Psoas muscle (tissue), 8 donors: Measurements from ENCODE around the gene DNAJB14. TPM values are rescaled to one million over a fixed set of nuclear protein-coding genes. Genes with fewer than 3 reads are reported as not detected.

Source experiments
- ATAC-seq, 4 donors: fragments of 200-7000 bp; cut with Tn5 transposase; one replicate each; pipeline ENCODE4 v1.9.1; 2020; ENCODE audit warnings: moderate library complexity in 3 of 4, mild to moderate bottlenecking in 2 of 4
- DNase-seq, 2 donors: peaks; one replicate each; pipeline ENCODE4 v3.0.0-alpha.2; 2020
- H3K27ac ChIP-seq: fragments of 200-600 bp; one replicate; pipeline ENCODE4 v1.8.0; 2022
- H3K27me3 ChIP-seq, 3 donors: fragments of 200-600 bp in 1 of 3; one replicate each; pipeline versions ENCODE4 v1.6.1 to v1.8.0; 2013 to 2022; ENCODE audit warnings: low read length in 2 of 3, mild to moderate bottlenecking in 2 of 3, moderate library complexity in 1 of 3; ENCODE audit not compliant: insufficient read depth in 3 of 3
- H3K36me3 ChIP-seq, 2 donors: fragments of 200-600 bp in 1 of 2; one replicate each; pipeline versions ENCODE4 v1.6.1 to v1.8.0; 2013 to 2022; ENCODE audit warnings: low read depth in 1 of 2, mild to moderate bottlenecking in 1 of 2, moderate library complexity in 1 of 2; ENCODE audit not compliant: insufficient read depth in 1 of 2
- H3K4me1 ChIP-seq: fragments of 200-600 bp; one replicate; pipeline ENCODE4 v1.8.0; 2022
- H3K4me3 ChIP-seq: fragments of 200-600 bp; one replicate; pipeline ENCODE4 v1.8.0; 2022; ENCODE audit warnings: mild to moderate bottlenecking
- H3K9me3 ChIP-seq: fragments of 200-600 bp; one replicate; pipeline ENCODE4 v1.8.0; 2022
- WGBS, 3 donors: extraction: QIAGEN DNeasy Blood & Tissue Kit; methylation state at CpG; one replicate each; pipeline versions ENCODE4 v1.1.6 to v1.1.7; 2013; 5-methylcytosine and 5-hydroxymethylcytosine counted together
- intact Hi-C, 2 donors: fragments of 100-400 bp; cut with DNase I; formaldehyde crosslinking; loops; one replicate each; pipeline versions ENCODE4 v1.11.0 to v1.14.2; 2022
- polyA plus RNA-seq, 3 donors: library from polyadenylated mRNA; stranded (reverse); fragments of 200-250 nt; gene quantifications; one replicate each; pipeline ENCODE4 v1.2.3, GENCODE V29; 2013
- total RNA-seq, 4 donors: library from RNA; stranded (reverse); fragmentation: NEBNext Ultra II Directional in 2 of 4; extraction: Animal tissue kit (Norgen Biotek cat#: 25700) in 2 of 4; gene quantifications; one replicate each; pipeline versions ENCODE4 v1.2.1 to v1.2.4, GENCODE V29; 2021 to 2023
- TF ChIP-seq, protein P1 (sequence below): fragments of 200-600 bp; IDR thresholded peaks from one replicate; pipeline ENCODE4 v1.8.0; 2022; ENCODE audit warnings: antibody characterized with exemption
- donor health status: healthy with polysubstance abuse.
- donor health status: DM: no; HTN: no; CAD: no; lungs with moderate emphysema.
- donor health status: Bipolar disorder and iron deficiency.
- donor health status: healthy.
- donor health status: DM: yes; HTN: yes; CAD: no.
- donor health status: DM: no; HTN: no; CAD: no.
- donor health status: DM: no; HTN: no; CAD: no.
- donor health status: DM: yes; HTN: yes; CAD: no.

The DNAJB14 gene
- total and polyA plus RNA-seq, 7 donors, result 3.3 to 16.7 (median 12.9) TPM

DNA sequence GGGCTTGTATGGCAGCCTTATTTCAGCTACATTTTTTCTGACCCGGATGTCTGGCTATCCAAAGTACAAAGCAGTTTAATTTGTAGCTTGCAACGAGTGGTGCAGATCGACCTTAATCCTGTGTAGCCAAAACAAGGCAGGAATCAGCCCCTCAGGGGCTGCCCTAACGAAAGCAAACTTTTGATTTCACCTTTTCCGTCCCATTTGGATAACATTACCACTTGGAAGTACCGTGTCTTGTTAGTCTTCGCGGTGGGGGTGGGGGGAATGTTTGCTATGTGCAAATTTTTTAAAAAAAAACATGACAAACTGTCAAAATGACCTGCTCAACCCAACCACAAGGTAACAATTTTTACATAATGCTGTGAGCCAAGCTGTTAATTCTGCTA, 766 bp upstream of the DNAJB14 start:
- TF ChIP-seq, protein P1, sequence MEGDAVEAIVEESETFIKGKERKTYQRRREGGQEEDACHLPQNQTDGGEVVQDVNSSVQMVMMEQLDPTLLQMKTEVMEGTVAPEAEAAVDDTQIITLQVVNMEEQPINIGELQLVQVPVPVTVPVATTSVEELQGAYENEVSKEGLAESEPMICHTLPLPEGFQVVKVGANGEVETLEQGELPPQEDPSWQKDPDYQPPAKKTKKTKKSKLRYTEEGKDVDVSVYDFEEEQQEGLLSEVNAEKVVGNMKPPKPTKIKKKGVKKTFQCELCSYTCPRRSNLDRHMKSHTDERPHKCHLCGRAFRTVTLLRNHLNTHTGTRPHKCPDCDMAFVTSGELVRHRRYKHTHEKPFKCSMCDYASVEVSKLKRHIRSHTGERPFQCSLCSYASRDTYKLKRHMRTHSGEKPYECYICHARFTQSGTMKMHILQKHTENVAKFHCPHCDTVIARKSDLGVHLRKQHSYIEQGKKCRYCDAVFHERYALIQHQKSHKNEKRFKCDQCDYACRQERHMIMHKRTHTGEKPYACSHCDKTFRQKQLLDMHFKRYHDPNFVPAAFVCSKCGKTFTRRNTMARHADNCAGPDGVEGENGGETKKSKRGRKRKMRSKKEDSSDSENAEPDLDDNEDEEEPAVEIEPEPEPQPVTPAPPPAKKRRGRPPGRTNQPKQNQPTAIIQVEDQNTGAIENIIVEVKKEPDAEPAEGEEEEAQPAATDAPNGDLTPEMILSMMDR, result no peak
- H3K4me1 ChIP-seq, result peaks cover 31% of the 10 kb centered on the region
- no peak for DNase-seq
- peaks cover 2 to 5% of the 10 kb centered on the region in 2 donors for H3K36me3 ChIP-seq
- H3K27me3 ChIP-seq, result no peaks in the 10 kb centered on the region
- 21 to 30% (median 23%) methylated on average over 8 of the region's 8 CpGs for WGBS, 3 donors
- ATAC-seq, result no peak
- H3K4me3 ChIP-seq, result peak overlapping the region; percentile 77
- H3K9me3 ChIP-seq, result no peaks in the 10 kb centered on the region
- peak overlapping the region; percentile 83 for H3K27ac ChIP-seq
- intact Hi-C loops, result loop anchor here (2.0 to 10.0 kb wide), 4 partner anchors 52 to 385 kb away; partner anchors contain the start of genes DAPP1 (in 1 of the 2), LAMTOR3 (in 1 of the 2) and TRMT10A (in 1 of the 2)

DNA sequence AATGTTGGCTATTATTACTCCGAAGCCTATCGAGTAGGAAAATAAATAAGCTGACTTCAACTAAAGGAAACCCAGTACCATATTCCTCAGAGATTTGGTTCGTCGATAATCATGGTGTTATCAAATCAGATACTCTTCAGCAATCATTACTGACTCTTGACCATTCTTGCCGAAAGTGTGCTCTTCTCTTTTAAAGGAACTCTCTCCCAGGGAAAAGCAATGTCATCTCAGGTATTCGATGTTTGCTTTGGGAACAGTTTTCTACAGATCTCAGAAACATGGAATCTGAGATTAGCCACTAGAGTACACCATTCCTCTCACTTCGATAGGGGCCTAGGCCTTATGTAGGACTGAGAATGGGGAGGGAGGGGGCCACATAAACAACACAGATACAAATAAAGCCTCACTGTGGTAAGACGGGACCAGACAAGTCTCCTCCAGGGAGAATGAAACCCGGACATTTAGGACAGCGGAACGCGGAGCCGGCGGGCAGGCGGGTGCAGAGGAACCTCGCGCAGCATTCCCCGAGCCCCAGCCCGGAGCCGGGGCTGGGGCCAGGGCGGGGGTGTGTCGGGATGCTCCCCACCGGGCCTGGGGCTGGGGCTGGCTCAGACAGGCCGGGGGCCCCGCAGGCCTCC, 581 bp downstream of the DNAJB14 start:
- DNase-seq, result no peak
- Histone ChIP-seq H3K9me3 (no peaks in the 10 kb centered on the region), H3K4me3 (peak overlapping the region; percentile 77), H3K27ac (peak overlapping the region; percentile 83), H3K27me3 (no peaks in the 10 kb centered on the region), H3K4me1 (peaks cover 27% of the 10 kb centered on the region), H3K36me3 (peaks cover 2 to 5% of the 10 kb centered on the region in 2 donors)
- intact Hi-C loops, result loop anchor here (2.0 to 10.0 kb wide), 4 partner anchors 51 to 384 kb away; partner anchors contain the start of genes DAPP1 (in 1 of the 2), LAMTOR3 (in 1 of the 2) and TRMT10A (in 1 of the 2)
- 1 to 2% (median 2%) methylated on average over 21 to 25 of the region's 25 CpGs for WGBS, 3 donors
- TF ChIP-seq, protein P1, result no peak
- ATAC-seq, result peak in 1 of 4 donors; percentile 9

DNA sequence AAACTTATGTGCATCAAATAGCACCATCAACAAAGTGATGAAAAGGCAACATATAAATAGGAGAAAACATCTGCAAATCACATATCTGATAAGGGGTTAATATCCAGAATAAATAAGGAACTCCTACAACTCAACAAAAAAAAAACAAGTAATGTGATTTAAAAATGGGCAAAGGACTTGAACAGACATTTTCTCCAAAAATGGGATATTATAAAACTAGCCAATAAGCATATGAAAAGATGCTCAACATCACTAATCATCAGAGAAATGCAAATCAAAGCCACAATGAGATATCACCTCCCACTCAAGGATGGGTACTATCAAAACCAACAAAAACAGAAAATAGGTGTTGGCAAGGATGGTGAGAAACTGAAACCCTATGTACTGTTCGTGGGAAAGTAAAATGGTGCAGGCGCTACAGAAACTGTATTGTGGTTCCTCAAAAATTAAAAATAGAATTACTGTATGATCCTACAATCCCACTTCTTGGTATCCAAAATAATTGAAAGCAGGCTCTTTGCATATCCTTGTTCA, 2.4 kb downstream of the DNAJB14 start:
- Histone ChIP-seq H3K27ac (no peak overlapping the region), H3K4me1 (peaks cover 27% of the 10 kb centered on the region), H3K4me3 (no peak overlapping the region), H3K9me3 (no peaks in the 10 kb centered on the region), H3K36me3 (peaks cover 2 to 5% of the 10 kb centered on the region in 2 donors), H3K27me3 (no peaks in the 10 kb centered on the region)
- WGBS, 3 donors, result 89 to 97% (median 90%) methylated on average over 2 of the region's 2 CpGs
- no peak for DNase-seq
- intact Hi-C loops, result loop anchor here in 1 of 2 donors (10.0 kb wide), 2 partner anchors 129 to 319 kb away; partner anchors contain the start of gene DAPP1
- ATAC-seq, result no peak
- TF ChIP-seq, protein P1, result no peak

DNA sequence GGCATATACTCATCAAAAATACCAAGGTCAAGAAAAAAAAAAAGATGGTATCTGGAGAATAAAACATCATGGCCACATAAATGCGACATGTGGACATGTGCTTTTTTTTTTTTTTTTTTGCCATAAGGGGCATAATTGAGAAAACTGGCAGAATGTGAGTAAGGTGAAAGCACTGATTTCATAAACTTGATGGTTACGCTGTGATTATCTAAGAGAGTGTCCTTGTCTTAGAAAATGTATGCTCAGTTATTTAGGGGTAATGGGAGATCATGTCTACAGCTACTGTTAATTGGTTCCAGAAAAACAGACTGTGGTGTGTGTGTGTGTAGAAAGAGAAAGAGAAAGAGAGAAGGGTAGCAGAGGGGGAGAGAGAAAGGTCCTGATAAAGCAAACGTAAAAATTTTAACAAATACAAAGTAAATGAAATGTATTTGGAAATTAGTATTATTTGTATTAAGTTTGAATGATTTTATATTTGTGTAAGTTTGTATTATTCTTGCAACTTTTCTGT, 8.1 kb downstream of the DNAJB14 start:
- intact Hi-C loops, result no loop called here
- TF ChIP-seq, protein P1, result no peak
- no peak for ATAC-seq

More for the DNA sequence above, 8.1 kb downstream of the DNAJB14 start:
- H3K27ac ChIP-seq, result no peak overlapping the region
- WGBS, 3 donors, result 94 to 95% (median 95%) methylated on average over 3 of the region's 3 CpGs
- H3K4me1 ChIP-seq, result no peaks in the 10 kb centered on the region
- DNase-seq, result no peak
- no peaks in the 10 kb centered on the region for H3K36me3 ChIP-seq
- H3K9me3 ChIP-seq, result peaks cover 17% of the 10 kb centered on the region
- H3K27me3 ChIP-seq, result no peaks in the 10 kb centered on the region
- H3K4me3 ChIP-seq, result no peak overlapping the region
